ENCODE data around the gene RIMKLB. TPM values are rescaled to one million over a fixed set of nuclear protein-coding genes. Genes with fewer than 3 reads are reported as not detected.
"Not testable (repeated sequence)": the region's sequence is repeated elsewhere in the genome, so short reads cannot be mapped to it uniquely, and the experiment has no call there.

RIMKLB gene
- total RNA-seq, 2 experiments from 2014 or later: 4.7 TPM

DNA sequence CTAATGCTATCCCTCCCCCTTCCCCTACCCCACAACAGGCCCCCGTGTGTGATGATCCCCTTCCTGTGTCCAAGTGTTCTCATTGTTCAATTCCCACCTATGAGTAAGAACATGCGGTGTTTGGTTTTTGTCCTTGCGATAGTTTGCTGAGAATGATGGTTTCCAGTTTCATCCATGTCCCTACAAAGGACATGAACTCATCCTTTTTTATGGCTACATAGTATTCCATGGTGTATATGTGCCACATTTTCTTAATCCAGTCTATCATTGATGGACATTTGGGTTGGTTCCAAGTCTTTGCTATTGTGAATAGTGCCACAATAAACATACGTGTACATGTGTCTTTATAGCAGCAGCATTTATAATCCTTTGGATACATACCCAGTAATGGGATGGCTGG is 62.3 kb downstream of the RIMKLB start:
- H3K4me1 Mint-ChIP-seq; DNase-seq; H3K27ac Mint-ChIP-seq; H3K9me3 Mint-ChIP-seq; H3K27me3 Mint-ChIP-seq; POLR2A ChIA-PET; CTCF ChIA-PET; H3K36me3 Mint-ChIP-seq (ENCODE audit: low read depth); H3K4me3 Mint-ChIP-seq: not testable (repeated sequence)

DNA sequence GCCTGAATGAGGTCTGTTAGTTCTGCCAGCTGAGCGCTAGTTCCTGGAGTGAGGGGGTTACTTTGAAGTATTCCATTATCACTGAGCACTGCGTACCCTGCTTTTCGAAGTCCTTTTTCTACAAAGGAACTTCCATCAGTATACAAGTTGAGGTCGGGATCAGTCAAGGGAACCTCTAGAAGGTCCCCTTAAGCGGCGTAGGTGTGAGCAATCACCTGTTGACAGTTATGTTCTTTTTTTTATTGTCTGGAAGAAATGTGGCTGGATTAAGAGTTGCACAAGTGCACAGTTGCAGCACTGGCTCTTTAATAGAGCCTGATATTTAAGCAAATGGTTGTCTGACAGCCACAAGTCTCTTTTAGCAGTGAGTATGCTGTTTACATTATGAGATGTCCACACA is 64.9 kb downstream of the RIMKLB start:
- CTCF ChIA-PET; H3K4me1 Mint-ChIP-seq; H3K27me3 Mint-ChIP-seq; POLR2A ChIA-PET; H3K4me3 Mint-ChIP-seq; DNase-seq; H3K27ac Mint-ChIP-seq; H3K36me3 Mint-ChIP-seq (ENCODE audit: low read depth); H3K9me3 Mint-ChIP-seq: not testable (repeated sequence)

DNA sequence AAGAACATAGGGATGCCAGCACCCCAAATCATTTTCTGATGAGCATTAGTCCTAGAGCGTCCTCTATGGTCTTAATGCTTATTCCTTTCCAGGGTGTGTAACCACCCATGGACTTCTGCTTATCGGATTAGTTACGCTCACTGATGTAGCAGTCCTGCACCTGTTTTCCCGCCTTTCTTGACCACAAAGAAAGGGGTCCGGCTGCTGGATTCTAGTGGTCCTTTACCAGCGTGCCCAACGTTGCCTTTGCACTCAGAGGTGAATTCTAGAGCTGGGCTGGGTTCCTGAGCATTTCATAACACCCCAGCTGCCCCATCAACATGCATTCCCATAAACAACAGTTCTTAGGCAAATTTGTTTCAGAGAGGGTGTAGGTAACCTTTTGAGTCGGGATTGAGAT is 68.3 kb downstream of the RIMKLB start:
- CTCF ChIA-PET; H3K4me1 Mint-ChIP-seq; DNase-seq; H3K9me3 Mint-ChIP-seq; H3K4me3 Mint-ChIP-seq; POLR2A ChIA-PET; H3K36me3 Mint-ChIP-seq (ENCODE audit: low read depth); H3K27me3 Mint-ChIP-seq; H3K27ac Mint-ChIP-seq: not testable (repeated sequence)

DNA sequence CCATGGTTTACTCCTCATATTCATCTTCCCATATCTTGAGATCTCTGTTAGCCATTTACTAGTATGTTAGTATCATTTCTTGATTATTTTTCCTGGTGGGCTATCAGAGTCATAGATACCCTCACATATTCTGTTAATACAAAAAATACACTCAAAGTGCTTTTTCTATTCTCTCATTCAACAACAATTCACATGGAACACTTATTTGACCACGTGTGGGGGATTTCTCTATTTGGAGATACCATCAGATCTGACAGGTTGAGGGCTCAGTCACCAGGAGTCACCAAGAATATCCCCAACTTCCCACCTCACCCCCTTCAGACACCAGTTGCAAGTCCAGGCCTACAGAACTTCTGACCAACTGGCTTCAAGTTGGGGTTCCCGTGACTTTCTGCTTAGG is 72.7 kb downstream of the RIMKLB start:
- Mint-ChIP-seq H3K27me3 (no peaks in the 10 kb centered on the region), H3K4me3 (no peak overlapping the region), H3K4me1 (no peaks in the 10 kb centered on the region), H3K27ac (no peak overlapping the region), H3K36me3 (ENCODE audit: low read depth) (no peaks in the 10 kb centered on the region), H3K9me3 (no peaks in the 10 kb centered on the region)
- ChIA-PET POLR2A (no interaction called here), CTCF (no interaction called here)
- DNase-seq: no peak

DNA sequence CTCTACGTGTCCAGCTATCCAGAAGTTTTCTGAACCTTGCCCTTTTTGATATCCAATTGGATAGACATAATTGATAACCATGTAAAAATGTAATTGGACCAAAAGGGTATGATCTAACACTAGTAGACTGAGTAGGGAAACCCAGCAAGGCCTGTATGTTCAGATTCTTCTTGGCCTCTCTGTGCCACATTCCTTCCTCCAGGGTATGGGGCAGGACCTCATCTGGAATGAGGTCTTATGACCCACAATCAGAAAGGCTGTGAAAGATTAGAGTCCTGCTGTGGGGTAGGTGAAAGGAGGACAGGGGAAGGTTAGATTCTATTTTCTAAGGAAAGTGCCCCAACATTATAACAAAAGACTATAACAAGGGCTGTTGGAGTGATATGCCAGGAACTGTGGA is 73.3 kb downstream of the RIMKLB start:
- POLR2A ChIA-PET: no interaction called here
- no peak for DNase-seq
- CTCF ChIA-PET: no interaction called here
- H3K36me3 Mint-ChIP-seq (ENCODE audit: low read depth): no peaks in the 10 kb centered on the region
- no peak overlapping the region for H3K4me3 Mint-ChIP-seq
- H3K9me3 Mint-ChIP-seq: no peaks in the 10 kb centered on the region
- H3K27ac Mint-ChIP-seq: no peak overlapping the region
- no peaks in the 10 kb centered on the region for H3K4me1 Mint-ChIP-seq
- H3K27me3 Mint-ChIP-seq: no peaks in the 10 kb centered on the region

DNA sequence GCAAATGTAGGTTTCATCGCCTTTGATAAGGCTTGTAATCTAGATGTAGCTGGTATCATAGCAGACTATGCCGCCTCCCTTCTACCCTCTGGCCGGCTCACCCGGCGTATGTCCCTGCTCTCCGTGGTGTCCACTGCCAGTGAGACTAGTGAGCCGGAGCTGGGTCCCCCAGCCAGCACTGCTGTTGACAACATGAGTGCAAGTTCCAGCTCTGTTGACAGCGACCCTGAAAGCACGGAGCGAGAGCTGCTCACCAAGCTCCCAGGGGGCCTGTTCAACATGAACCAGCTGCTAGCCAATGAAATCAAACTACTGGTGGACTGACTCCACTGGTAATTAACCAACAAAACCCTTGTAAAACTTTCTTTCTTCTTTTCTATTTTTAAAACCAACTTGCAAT is 75.7 kb downstream of the RIMKLB start:
- H3K9me3 Mint-ChIP-seq: no peaks in the 10 kb centered on the region
- H3K27me3 Mint-ChIP-seq: no peaks in the 10 kb centered on the region
- POLR2A ChIA-PET: no interaction called here
- H3K4me1 Mint-ChIP-seq: no peaks in the 10 kb centered on the region
- H3K4me3 Mint-ChIP-seq: no peak overlapping the region
- no peaks in the 10 kb centered on the region for H3K36me3 Mint-ChIP-seq (ENCODE audit: low read depth)
- no peak for DNase-seq
- CTCF ChIA-PET: no interaction called here
- no peak overlapping the region for H3K27ac Mint-ChIP-seq

DNA sequence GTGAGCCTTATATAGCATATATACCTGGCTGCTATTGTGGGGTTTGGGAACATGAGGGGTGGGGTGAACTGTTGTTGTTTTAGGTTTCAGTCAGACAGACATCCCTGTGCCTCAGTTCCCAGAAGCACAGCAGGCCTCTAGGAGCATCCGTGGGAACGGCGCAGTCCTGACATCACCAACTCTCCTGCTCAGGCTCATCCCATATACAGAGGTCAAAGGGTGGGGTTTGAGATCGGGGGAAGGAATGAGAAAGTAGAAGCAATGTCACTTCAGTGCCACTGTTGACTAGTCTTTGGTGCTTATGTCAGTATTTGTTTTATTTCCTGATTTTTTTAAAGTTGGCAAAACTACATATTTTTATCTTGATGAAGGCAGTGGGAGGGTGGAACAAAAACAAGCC is 81.5 kb downstream of the RIMKLB start:
- ChIA-PET POLR2A (no interaction called here), CTCF (no interaction called here)
- Mint-ChIP-seq H3K4me1 (no peaks in the 10 kb centered on the region), H3K4me3 (no peak overlapping the region), H3K9me3 (no peaks in the 10 kb centered on the region), H3K27ac (no peak overlapping the region), H3K36me3 (ENCODE audit: low read depth) (no peaks in the 10 kb centered on the region), H3K27me3 (no peaks in the 10 kb centered on the region)
- DNase-seq: no peak

DNA sequence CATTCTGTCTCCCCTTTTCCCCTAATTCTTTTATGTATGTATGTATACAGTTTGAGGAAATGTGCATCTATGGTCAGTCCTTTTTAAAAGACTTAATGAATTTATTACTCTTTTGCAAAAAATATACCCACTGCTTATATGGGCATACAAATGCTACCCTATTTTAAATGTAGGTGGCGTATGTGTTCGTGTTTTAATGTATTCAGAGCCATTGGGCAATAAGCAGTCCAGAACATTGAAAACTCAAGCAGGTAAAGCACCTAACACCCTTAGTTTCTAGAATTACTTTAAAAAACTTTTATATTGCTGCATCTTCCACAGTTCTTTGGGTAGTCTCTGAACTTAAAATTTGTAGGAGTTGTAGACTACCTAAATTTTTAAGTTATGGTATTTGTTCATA is 82.1 kb downstream of the RIMKLB start:
- no peak overlapping the region for H3K27ac Mint-ChIP-seq
- POLR2A ChIA-PET: no interaction called here
- no peaks in the 10 kb centered on the region for H3K36me3 Mint-ChIP-seq (ENCODE audit: low read depth)
- H3K27me3 Mint-ChIP-seq: no peaks in the 10 kb centered on the region
- CTCF ChIA-PET: no interaction called here
- no peak for DNase-seq
- H3K9me3 Mint-ChIP-seq: no peaks in the 10 kb centered on the region
- no peak overlapping the region for H3K4me3 Mint-ChIP-seq
- H3K4me1 Mint-ChIP-seq: no peaks in the 10 kb centered on the region

DNA sequence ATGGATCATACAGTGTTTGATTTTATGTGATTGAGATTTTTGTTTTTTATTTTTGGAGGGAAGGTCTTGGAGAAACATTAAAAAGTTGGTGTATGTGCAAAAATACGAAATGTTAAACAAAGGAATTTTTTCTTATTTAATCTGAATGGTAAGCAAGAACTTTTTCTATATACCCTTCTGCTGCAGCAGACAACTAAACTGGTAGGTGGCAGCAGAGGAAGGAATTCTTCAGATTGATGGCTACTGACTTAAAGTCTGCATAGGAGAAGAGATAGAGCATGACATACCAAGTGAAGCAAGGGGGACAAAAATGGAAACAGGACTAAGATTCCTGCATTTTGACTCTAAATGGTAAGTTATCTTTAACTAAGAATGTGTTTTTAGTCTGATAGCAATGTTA is 82.6 kb downstream of the RIMKLB start:
- no peak for DNase-seq
- Mint-ChIP-seq H3K27me3 (no peaks in the 10 kb centered on the region), H3K27ac (no peak overlapping the region), H3K9me3 (no peaks in the 10 kb centered on the region), H3K36me3 (ENCODE audit: low read depth) (no peaks in the 10 kb centered on the region), H3K4me3 (no peak overlapping the region), H3K4me1 (no peaks in the 10 kb centered on the region)
- ChIA-PET POLR2A (no interaction called here), CTCF (no interaction called here)

DNA sequence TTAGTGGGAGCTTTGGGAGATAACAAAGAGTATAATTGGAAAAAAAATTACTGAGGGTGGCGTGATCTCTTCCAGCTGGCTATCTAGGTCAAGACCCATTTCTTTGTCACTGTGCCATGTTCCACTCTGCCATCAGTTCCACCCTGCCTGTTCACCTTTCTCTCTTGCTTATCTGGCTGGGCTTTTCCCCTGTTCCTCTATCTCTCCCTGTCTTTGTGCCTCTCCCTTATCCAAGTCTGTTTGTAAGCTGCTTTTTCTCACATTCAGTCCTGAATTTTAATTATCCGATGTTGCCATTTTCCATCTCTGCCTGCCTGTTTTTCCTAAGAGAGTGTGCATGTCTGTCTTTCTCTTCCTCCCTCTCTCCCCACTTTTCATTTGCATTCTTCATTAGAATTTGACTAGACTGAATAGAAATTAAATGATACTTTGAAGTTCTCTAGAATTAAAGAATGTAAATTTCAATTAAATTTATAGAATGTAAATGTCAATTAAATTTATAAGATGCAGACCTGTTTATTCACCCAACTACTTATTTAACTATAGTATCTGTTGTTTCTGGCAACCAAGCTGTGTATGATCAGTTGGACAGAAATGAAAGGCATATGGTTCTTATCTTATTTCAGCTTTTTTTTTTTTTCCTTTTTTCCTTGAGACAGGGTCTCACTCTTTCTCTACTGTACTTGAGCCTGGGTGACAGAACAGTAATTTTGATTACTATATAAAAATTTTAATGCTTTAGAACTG is 83.8 kb downstream of the RIMKLB start:
- POLR2A ChIA-PET: no interaction called here
- Mint-ChIP-seq H3K4me1 (no peaks in the 10 kb centered on the region), H3K27ac (no peak overlapping the region), H3K36me3 (ENCODE audit: low read depth) (no peaks in the 10 kb centered on the region), H3K4me3 (no peak overlapping the region), H3K9me3 (no peaks in the 10 kb centered on the region), H3K27me3 (no peaks in the 10 kb centered on the region)
- CTCF ChIA-PET: interaction anchor here (0.7 kb wide), 2 partner anchors 13 to 21 kb away, joined by 3 read pairs; no protein-coding TSS in a partner anchor
- no peak for DNase-seq

DNA sequence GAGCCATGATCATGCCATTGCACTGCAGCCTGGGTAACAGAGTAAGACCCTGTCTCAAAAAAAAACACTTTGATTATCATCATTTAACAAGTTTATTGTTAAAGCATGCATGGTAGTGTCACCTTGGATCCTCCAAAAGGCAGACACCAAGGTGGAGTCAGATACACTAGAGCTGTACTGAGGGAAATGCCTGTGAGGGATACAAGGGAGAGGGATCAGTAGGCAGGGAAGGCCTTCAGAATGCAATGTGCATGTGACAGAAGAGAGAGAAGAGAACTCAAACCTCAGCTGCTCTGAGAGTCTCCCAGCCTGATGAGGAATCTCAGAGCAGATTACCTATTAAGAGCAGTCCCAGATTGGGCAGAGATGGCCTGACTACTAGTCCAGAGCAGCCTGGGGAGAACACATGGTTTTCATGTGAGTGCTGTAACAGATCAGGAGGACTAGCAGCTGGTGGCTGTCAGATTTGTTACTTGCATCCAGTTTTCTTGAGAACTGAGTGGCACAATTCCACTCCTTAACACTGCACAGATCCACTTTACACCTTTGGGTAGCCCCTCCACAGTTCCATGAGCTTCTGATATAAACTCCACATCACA is 86.6 kb downstream of the RIMKLB start:
- Mint-ChIP-seq H3K27ac (no peak overlapping the region), H3K36me3 (ENCODE audit: low read depth) (no peaks in the 10 kb centered on the region), H3K27me3 (no peaks in the 10 kb centered on the region), H3K9me3 (no peaks in the 10 kb centered on the region), H3K4me1 (no peaks in the 10 kb centered on the region), H3K4me3 (no peak overlapping the region)
- CTCF ChIA-PET: interaction anchor here (0.6 kb wide), 1 partner anchor 228 kb away, joined by 3 read pairs; no protein-coding TSS in a partner anchor
- POLR2A ChIA-PET: no interaction called here
- DNase-seq: no peak

DNA sequence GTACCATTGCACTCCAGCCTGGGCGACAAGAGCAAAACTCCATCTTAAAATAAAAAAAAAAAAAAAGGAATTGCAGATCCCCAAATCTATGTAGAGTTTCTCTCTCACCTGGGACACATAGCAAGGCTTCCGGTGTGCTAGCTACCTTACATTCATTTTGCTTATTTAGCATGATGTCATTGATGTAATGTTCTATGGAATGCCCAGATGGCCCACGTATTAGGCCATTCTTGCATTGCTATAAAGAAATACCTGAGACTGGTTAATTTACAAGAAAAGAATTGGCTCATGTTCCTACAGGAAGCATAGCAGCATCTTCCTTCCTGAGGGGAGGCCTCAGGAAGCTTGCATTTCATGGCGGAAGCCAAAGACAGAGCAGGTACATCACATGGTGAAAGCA is 87.7 kb downstream of the RIMKLB start:
- no peaks in the 10 kb centered on the region for H3K36me3 Mint-ChIP-seq (ENCODE audit: low read depth)
- H3K27ac Mint-ChIP-seq: no peak overlapping the region
- POLR2A ChIA-PET: no interaction called here
- no peaks in the 10 kb centered on the region for H3K4me1 Mint-ChIP-seq
- no peak for DNase-seq
- H3K4me3 Mint-ChIP-seq: no peak overlapping the region
- H3K9me3 Mint-ChIP-seq: no peaks in the 10 kb centered on the region
- CTCF ChIA-PET: no interaction called here
- H3K27me3 Mint-ChIP-seq: no peaks in the 10 kb centered on the region

DNA sequence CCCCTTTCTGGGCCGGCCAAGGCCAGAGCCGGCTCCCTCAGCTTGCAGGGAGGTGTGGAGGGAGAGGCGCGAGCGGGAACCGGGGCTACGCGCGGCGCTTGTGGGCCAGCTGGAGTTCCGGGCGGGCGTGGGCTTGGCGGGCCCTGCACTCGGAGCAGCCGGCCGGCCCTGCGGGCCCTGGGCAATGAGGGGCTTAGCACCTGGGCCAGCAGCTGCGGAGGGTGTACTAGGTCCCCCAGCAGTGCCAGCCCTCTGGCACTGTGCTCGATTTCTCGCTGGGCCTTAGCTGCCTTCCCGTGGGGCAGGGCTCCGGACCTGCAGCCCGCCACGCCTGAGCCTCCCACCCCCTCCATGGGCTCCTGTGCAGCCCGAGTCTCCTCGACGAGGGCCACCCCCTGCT is 89.4 kb downstream of the RIMKLB start:
- H3K36me3 Mint-ChIP-seq (ENCODE audit: low read depth); DNase-seq; H3K27ac Mint-ChIP-seq; CTCF ChIA-PET; H3K27me3 Mint-ChIP-seq; H3K4me3 Mint-ChIP-seq; H3K4me1 Mint-ChIP-seq; POLR2A ChIA-PET; H3K9me3 Mint-ChIP-seq: not testable (repeated sequence)

DNA sequence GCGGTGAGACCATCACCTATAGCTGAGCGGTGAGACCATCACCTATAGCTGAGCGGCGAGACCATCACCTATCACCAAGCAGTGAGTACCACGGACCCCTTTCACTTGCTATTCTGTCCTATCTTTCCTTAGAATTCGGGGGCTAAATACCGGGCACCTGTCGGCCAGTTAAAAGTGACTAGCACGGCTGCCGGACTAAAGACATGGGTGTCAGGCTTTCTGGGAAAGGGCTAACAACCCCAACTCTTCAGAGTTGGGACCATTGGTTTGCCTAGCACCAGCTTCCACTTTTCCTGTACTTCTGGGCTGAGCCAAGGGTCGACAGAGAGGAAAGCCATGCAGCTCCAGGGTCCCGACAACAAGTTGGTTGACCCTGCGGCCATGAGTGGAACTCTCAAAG is 90.9 kb downstream of the RIMKLB start:
- CTCF ChIA-PET; H3K36me3 Mint-ChIP-seq (ENCODE audit: low read depth); H3K9me3 Mint-ChIP-seq; H3K27me3 Mint-ChIP-seq; H3K4me1 Mint-ChIP-seq; DNase-seq; H3K27ac Mint-ChIP-seq; POLR2A ChIA-PET: not testable (repeated sequence)
- H3K4me3 Mint-ChIP-seq: peak overlapping the region; percentile 52
